Transverse colon (tissue), 4 donors: ENCODE results near the gene CERK. TPM values are rescaled to one million over a fixed set of nuclear protein-coding genes. Genes with fewer than 3 reads are reported as not detected.

Experiments used
- DNase-seq: peaks from one replicate; pipeline ENCODE4 v3.0.0-alpha.2; 2019
- H3K27ac ChIP-seq, 4 donors: fragments of 200-600 bp; sonication (generic); 2 replicates each; pipeline ENCODE4 v1.5.1; 2016 to 2018; ENCODE audit warnings: inconsistent platforms in 4 of 4
- H3K27me3 ChIP-seq: fragments of 200-600 bp; sonication (generic); 2 replicates; pipeline ENCODE4 v1.5.1; 2017; ENCODE audit warnings: inconsistent platforms
- H3K36me3 ChIP-seq, 4 donors: fragments of 200-600 bp; sonication (generic); 2 replicates each; pipeline ENCODE4 v1.5.1; 2017 to 2019; ENCODE audit warnings: inconsistent platforms in 4 of 4
- H3K4me1 ChIP-seq, 4 donors: fragments of 200-600 bp; sonication (generic); 2 replicates each; pipeline ENCODE4 v1.5.1; 2017 to 2020; ENCODE audit warnings: inconsistent platforms in 4 of 4
- H3K4me3 ChIP-seq, 4 donors: fragments of 200-600 bp; sonication (generic); 1 replicate in 1 of 4; 2 replicates in 3 of 4; pipeline versions ENCODE4 v1.5.1 to v1.6.1; 2017 to 2019; ENCODE audit warnings: inconsistent platforms in 4 of 4
- H3K9me3 ChIP-seq, 2 donors: fragments of 200-600 bp; sonication (generic); 2 replicates each; pipeline ENCODE4 v1.5.1; 2017 to 2019; ENCODE audit warnings: inconsistent platforms in 2 of 2
- CTCF ChIP-seq, 5 experiments: fragments of 200-600 bp in 3 of 5; fragments of 450-650 bp in 2 of 5; sonication (generic) in 3 of 5; IDR thresholded peaks; 1 replicate in 2 of 5; 2 replicates in 3 of 5; pipeline ENCODE4 v1.5.1; 2016 to 2017; ENCODE audit warnings: antibody characterized with exemption in 5 of 5, inconsistent platforms in 3 of 5, mild to moderate bottlenecking in 2 of 5, moderate library complexity in 1 of 5
- EP300 ChIP-seq: sonication (generic); formaldehyde crosslinking; IDR thresholded peaks from one replicate; pipeline ENCODE4 v1.6.1; 2017; ENCODE audit warnings: antibody characterized with exemption, low read depth
- POLR2A ChIP-seq: fragments of 450-650 bp; IDR thresholded peaks from one replicate; pipeline ENCODE4 v1.6.1; 2016; ENCODE audit warnings: antibody characterized with exemption, mild to moderate bottlenecking, moderate library complexity
- POLR2AphosphoS5 ChIP-seq, 3 donors: sonication (generic); formaldehyde crosslinking; IDR thresholded peaks; one replicate each; pipeline ENCODE4 v1.6.1; 2016; ENCODE audit warnings: antibody characterized with exemption in 3 of 3
- WGBS, 2 donors: methylation state at CpG; one replicate each; pipeline ENCODE4 v1.1.5; 2018; ENCODE audit warnings: low coverage in 1 of 2; 5-methylcytosine and 5-hydroxymethylcytosine counted together
- in situ Hi-C, 4 donors: fragments of 200-750 bp; cut with MboI; loops; one replicate each; pipeline versions ENCODE4 v1.15.0 to v1.15.1; 2017; ENCODE audit warnings: low sequenced_read_pairs in 3 of 4, low pct_ligation_motif_present in 1 of 4, low pct_unique_long_range_greater_than_20kb in 1 of 4
- intact Hi-C: fragments of 100-400 bp; cut with DNase I; formaldehyde crosslinking; loops from one replicate; pipeline ENCODE4 v1.15.1; 2023; ENCODE audit warnings: low total_unique reads
- total RNA-seq, 4 donors: library from RNA; depleted of rRNA; stranded (reverse); fragments of >200 nt; gene quantifications; one replicate each; pipeline ENCODE4 v1.1.0, GENCODE V29; 2016

CERK gene
- total RNA-seq, 4 donors from 2014 or later: 13.7 to 72.2 (median 63.5) TPM

GRCh38 chr22:46662226-46662625 is 75.8 kb downstream of the CERK start:
- H3K4me3 ChIP-seq: no peak overlapping the region
- no peak overlapping the region for H3K27ac ChIP-seq
- H3K27me3 ChIP-seq: no peaks in the 10 kb centered on the region
- no peak for TF ChIP-seq POLR2AphosphoS5 (IDR thresholded peaks at IDR 0.05)
- no peak for TF ChIP-seq CTCF (IDR thresholded peaks at IDR 0.05)
- no peak for TF ChIP-seq POLR2A
- no peak for TF ChIP-seq EP300
- peaks cover 14 to 20% (median 19%) of the 10 kb centered on the region in 4 donors for H3K4me1 ChIP-seq
- peaks cover 0 to 19% (median 8%) of the 10 kb centered on the region in 4 donors for H3K36me3 ChIP-seq
- in situ Hi-C loops (no loop called here), intact Hi-C loops (no loop called here)
- H3K9me3 ChIP-seq: no peaks in the 10 kb centered on the region
- 89% methylated on average over 11 of the region's 15 CpGs; no CpG with 5 or more reads in 1 of the 2 donors for WGBS, 2 donors
- no peak for DNase-seq

GRCh38 chr22:46661221-46661851 is 76.7 kb downstream of the CERK start:
- WGBS, 2 donors: 78% methylated on average over 20 of the region's 22 CpGs; no CpG with 5 or more reads in 1 of the 2 donors
- H3K27ac ChIP-seq: peak overlapping the region; percentile 70 to 79 (median 76)
- DNase-seq: no peak
- intact Hi-C loops: no loop called here
- H3K4me1 ChIP-seq: peaks cover 14 to 20% (median 19%) of the 10 kb centered on the region in 4 donors
- H3K9me3 ChIP-seq: no peaks in the 10 kb centered on the region
- TF ChIP-seq POLR2A: no peak
- no peak for TF ChIP-seq EP300
- peak in 1 of 3 donors; percentile 18 for TF ChIP-seq POLR2AphosphoS5 (IDR thresholded peaks at IDR 0.05)
- TF ChIP-seq CTCF (IDR thresholded peaks at IDR 0.05): no peak
- in situ Hi-C loops: no loop called here
- H3K27me3 ChIP-seq: no peaks in the 10 kb centered on the region
- H3K4me3 ChIP-seq: no peak overlapping the region
- peaks cover 0 to 10% (median 4%) of the 10 kb centered on the region in 4 donors for H3K36me3 ChIP-seq

- Histone ChIP-seq H3K4me1 (peaks cover 14 to 20% (median 19%) of the 10 kb centered on the region in 4 donors), H3K36me3 (peaks cover 0 to 4% (median under 1%) of the 10 kb centered on the region in 4 donors), H3K9me3 (no peaks in the 10 kb centered on the region), H3K4me3 (no peak overlapping the region), H3K27ac (peak overlapping the region; percentile 70 to 79 (median 76)), H3K27me3 (no peaks in the 10 kb centered on the region)
- in situ Hi-C loops: no loop called here
- intact Hi-C loops: no loop called here
- no peak for TF ChIP-seq EP300
- peak in 1 of 3 donors; percentile 27 for TF ChIP-seq POLR2AphosphoS5 (IDR thresholded peaks at IDR 0.05)
- no peak for TF ChIP-seq POLR2A
- no peak for TF ChIP-seq CTCF (IDR thresholded peaks at IDR 0.05)
- peak; percentile 78 for DNase-seq
- 32 to 51% methylated on average over 2 to 11 of the region's 11 CpGs for WGBS, 2 donors
Observed at GRCh38 chr22:46660604-46661201, 77.3 kb downstream of the CERK start.

GRCh38 chr22:46659791-46660186 is 78.3 kb downstream of the CERK start:
- in situ Hi-C loops: no loop called here
- intact Hi-C loops: no loop called here
- Histone ChIP-seq H3K9me3 (no peaks in the 10 kb centered on the region), H3K4me3 (no peak overlapping the region), H3K36me3 (peaks cover 0 to 4% (median 0%) of the 10 kb centered on the region in 4 donors), H3K27me3 (no peaks in the 10 kb centered on the region), H3K27ac (peak overlapping the region; percentile 70 to 79 (median 76)), H3K4me1 (peaks cover 14 to 20% (median 19%) of the 10 kb centered on the region in 4 donors)
- TF ChIP-seq CTCF (IDR thresholded peaks at IDR 0.05) (no peak), EP300 (no peak), POLR2AphosphoS5 (IDR thresholded peaks at IDR 0.05) (no peak), POLR2A (no peak)
- DNase-seq: no peak
- 94% methylated on average over 12 of the region's 12 CpGs; no CpG with 5 or more reads in 1 of the 2 donors for WGBS, 2 donors
